Activated CD8-positive, alpha-beta memory T cell treated with anti-CD3 and anti-CD28 coated beads, Interleukin-2, amount 50 U/mL, for 1 hour (primary cell): ENCODE results near the gene SMYD2.

Source experiments
- DNase-seq: peaks from one replicate; pipeline ENCODE4 v3.0.0-alpha.2; 2020; ENCODE audit errors: extremely low read depth

SMYD2 gene, protein sequence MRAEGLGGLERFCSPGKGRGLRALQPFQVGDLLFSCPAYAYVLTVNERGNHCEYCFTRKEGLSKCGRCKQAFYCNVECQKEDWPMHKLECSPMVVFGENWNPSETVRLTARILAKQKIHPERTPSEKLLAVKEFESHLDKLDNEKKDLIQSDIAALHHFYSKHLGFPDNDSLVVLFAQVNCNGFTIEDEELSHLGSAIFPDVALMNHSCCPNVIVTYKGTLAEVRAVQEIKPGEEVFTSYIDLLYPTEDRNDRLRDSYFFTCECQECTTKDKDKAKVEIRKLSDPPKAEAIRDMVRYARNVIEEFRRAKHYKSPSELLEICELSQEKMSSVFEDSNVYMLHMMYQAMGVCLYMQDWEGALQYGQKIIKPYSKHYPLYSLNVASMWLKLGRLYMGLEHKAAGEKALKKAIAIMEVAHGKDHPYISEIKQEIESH

DNA sequence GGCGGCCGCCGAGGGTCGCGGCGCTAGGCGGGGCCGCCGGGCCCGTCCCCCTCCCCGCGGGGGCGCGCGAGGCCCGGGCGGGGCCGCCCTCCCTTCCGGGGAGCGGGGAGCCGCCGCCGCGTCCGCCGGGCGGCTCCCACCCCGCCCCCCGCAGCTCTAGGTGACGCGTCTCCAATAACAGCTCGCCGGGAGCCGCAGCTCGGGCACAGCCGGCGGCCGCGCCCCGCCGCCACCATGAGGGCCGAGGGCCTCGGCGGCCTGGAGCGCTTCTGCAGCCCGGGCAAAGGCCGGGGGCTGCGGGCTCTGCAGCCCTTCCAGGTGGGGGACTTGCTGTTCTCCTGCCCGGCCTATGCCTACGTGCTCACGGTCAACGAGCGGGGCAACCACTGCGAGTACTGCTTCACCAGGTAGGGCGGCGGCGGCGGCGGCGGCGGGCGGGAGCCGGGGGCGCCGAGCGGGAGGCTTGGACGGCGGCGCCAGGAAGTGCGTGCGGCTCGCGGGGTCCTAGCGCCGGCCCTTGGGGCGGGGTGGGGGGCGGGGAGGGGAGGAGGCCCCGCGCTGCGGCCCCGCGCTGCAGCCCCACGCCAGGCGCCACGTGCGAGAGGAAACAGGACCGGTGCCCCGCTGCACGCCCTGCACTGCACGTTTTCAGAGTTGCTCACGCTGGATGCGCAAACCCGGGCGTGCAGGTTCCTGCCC lies at the start of gene SMYD2:
TSS of gene SMYD2 (plus strand) at position 139 of the 699 bp plus-strand sequence. CDS start at position 235, 96 bp downstream.
- DNase-seq = no peak

DNA sequence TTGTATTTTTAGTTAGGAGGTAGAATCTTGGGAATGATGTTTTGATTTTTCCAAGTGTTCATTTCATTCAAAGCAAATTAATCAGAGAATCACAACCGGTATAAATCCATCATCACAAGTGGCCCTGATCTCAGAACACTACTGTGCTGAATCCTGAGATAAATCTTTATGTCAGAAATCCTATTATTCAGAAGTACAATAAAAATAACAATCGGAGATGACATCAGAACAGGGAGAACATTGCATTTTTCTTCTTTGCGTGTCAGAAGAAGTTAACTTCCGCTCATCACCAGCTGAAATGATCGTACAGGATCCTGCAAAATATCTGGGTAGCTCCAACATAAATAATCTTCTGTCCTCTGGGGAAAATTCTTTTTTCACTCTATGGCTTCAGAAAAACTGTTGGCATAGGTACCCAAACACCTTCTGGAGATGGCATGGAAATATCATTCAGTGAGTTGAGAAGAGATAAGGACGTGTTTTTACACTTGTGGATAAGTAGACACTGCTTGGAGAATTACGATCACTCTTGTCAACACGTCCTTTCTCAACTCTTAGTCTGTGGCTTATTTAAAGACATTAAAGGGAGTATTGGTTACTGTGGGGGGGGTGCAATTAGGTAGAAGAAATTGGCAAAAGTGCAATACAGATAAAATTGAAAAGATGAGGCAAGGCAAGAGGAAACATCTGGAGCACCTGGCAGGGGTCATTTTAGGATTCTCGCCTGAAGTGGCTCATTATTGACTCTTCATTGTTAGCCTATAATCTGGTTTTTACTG lies 46.9 kb upstream of the SMYD2 start:
- no peak for DNase-seq

DNA sequence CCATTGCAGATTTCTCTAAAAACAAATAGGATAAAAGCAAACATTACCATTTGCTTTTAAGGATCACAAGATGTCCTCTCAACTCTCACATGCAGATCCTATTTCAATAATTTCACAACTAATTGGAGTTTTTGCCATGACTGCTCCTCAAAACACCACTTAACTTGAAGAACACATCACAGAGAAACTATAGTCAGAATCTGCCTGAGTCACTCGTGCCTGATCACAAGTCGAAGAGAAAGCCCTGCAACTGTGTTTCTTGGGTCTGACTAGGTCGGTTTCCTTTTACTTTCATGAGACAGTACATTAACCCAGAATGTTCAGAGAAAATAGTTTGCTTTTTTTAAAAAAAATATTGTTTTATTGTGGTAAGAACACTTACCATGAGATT lies 46.3 kb upstream of the SMYD2 start:
- no peak for DNase-seq

DNA sequence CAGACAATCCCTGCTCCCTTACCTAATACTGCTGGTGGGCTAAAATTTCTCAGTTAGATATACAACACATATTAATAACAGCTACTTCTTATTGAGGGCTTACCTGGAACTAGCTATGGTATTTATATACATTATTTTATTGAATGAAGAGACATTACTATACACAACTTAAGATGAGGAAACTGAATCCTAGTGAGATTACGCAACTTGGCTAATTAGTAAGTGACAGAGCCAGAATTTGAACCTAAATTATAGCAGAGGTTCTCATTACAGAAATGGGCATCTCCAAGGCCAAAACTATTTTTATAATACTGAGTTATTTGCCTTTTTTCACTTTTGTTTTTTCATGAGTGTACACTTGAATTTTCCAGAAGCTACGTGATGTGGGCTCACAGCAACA lies 44.5 kb upstream of the SMYD2 start:
- no peak for DNase-seq

DNA sequence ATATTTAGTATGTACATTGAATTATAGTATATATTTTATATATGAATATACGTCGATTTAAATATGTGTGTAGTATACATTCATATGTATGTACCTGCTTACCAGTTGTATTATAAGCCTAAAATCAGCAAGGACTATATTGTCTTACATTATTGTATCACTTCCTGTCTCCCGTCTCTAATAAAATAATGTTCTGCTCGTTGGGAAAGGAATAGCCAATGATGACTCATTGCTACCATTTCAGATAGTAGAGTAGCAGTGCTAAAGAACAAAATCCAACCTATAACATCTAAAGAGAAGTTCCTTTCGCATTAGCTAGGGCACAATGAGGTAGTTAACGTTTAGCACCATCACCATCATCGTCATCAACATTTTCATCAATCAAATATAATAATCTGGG lies 39.9 kb upstream of the SMYD2 start:
- DNase-seq = no peak

DNA sequence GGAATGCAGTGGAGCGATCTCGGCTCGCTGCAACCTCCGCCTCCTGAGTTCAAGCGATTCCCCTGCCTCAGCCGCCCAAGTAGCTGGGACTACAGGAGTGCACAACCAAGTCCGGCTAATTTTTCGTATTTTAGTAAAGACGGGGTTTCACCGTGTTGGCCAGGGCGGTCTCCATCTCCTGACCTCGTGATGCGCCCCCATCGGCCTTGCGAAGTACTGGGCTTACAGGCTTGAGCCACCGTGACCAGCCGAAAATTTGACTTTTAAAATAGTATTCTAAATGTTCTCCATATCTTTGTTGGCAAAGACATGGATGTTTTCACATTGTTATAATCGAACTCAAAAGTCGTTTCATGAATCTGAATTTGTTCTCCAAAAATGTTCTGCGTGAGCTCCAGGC lies 36.7 kb upstream of the SMYD2 start:
- DNase-seq = no peak

DNA sequence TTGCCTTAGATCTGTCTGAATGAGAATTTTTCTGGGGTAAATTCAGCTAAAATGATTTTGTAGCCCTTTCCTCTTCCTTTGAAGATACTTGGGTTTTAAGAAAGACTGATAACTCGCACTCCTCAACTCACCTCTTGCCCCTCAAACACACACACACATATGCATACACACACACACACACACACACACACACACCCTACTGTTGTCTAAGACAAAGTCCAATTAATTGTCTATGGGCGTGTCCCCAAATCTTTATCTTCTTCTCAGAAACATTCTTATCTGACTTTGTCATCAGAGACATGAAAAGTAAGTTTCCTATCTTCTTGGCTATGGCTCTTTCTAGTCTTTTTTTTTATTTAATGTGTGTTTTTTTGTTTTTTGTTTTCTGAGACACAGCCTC lies 36.1 kb upstream of the SMYD2 start:
- no peak for DNase-seq

DNA sequence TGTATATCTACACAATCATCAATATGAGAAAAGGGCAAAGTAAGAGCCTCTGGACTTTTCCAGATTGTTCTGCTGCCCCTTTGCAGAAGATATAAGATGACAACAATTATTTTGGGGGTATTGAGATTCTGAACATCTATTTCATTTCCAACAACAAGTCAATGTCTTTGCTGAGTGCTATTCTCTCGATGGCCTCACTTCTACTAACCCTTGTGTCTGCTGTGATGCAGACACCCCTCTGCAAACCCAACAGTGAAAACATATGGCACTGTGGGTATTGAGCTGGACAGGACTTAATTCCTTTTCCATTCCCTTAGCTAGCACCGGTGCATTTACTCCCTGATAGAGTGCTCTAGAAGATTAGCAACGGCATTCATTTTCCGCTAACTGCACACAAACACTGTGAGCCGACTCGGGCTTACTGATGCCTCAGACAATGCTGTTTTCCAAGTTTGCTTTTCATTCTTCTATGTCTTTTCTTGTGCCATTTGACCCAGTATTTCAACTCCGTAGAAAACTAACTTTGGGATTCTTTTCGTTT lies 33.4 kb upstream of the SMYD2 start:
- no peak for DNase-seq

DNA sequence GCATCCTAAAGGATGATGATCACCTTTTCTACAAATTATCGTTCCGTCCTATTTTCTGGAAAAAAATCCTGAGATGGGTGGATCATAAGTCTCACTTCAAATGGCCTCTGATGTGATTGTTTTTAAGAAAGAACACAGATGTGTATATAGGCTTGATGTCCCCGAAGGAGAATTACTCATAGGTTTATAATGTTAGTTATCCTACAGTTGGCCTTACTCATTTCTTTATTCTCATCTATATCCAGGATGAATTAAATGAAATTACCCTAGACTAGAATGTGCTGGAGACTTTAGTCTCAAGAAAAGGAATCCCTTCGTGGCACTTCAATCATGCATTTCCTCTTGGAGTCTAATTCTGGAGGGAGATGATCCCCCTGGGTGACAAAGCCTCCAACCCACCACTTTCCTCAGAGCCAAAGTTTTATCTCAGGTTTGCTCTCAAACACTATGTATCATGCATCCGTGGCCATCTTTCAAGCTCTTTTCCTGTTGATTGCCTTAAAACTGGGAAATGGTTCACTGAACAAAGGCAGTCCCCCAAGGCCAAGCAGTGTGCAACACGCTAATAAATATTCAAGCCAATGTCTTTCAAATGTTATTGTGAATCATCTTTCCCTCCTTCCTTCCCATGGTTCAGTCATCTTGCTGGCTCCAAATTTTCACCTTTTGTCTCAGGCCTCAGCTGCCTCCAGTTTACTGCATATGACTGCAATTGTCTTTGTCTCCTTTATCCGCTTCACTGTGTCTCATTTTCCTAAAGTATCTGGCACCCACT lies 32.5 kb upstream of the SMYD2 start:
- DNase-seq = no peak

DNA sequence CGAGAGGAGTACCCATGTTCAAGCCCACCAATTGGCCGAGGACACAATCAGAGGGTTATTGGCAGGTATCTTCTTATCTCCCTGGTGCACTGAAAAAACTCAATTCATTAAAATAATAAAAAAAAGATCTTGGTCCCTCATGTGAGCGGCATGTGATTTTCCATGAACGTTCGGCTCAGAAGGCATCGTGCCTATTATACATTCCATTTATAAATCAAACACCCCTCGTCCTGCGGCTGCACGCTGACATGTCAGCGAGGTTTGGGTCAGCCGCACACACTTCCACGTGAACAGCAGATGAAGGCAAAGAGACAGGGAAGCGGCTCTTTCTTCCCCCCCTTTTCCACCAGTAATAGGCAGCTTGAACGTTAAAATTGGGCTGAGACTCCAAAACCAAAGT lies 31.3 kb upstream of the SMYD2 start:
- DNase-seq = no peak

DNA sequence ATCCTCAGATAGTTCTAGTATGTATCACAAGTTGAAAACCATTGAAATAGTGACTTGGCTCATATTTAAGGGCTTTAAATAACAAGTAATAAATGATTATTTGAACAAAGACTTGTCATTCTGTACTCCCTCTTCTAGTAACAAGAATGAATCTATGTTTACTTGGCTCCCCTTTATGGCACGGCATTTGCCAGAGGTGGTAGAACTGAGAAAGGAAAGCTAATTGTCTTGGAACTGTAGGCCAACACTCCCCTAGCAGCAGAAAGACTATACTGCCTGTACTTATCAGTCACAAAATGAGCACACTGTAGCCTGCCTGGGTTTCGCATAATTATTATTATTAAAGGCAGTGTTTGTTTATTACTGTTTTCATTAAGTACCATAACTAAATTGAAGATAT lies 29.6 kb upstream of the SMYD2 start:
- DNase-seq = no peak

DNA sequence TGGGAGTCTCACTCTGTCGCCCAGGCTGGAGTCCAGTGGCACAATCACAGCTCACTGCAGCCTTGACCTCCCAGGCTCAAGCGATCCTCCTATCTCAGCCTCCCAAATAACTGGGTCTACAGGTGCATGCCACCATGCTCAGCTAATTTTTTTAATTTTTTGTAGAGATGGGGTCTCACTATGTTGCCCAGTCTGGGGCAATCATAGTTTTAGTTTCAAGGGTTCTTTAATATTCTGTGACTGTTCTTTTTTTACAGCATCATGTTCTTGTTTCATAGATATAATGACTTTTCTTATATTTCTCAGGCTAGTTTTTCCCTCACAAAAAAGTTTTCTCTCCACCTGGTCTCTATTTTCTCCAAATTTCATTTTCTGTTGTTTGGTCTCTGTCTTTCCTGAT lies 25.4 kb upstream of the SMYD2 start:
- DNase-seq = no peak

DNA sequence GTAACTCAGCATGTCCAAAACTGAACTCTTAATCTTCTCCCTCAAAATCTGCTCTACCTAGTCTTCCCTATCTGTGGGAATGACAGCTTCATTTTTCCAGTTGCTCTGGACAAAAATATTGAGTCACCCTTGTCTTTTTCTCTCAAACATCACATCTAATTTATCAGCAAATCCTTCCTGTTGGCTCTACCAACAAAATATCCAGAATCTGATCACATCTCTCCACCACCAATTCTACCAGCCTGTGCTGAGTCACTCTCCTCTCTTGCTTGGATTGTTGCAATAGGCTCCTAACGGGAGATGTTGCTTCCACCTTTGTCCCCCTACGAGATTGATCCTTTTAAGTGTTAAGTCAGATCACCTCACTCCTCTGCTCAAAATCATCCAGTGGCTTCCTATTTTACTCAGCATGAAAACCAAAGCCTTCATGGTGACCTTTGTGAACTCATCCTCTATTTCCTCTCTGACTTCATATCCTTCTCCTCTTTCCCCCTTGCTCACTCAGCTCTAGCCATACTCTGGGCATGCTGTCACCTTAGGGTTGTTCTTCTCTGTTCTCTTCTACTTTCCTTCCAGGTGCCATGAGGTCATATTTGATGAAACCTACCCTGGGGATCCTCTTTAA lies 21.5 kb upstream of the SMYD2 start:
- DNase-seq = no peak

DNA sequence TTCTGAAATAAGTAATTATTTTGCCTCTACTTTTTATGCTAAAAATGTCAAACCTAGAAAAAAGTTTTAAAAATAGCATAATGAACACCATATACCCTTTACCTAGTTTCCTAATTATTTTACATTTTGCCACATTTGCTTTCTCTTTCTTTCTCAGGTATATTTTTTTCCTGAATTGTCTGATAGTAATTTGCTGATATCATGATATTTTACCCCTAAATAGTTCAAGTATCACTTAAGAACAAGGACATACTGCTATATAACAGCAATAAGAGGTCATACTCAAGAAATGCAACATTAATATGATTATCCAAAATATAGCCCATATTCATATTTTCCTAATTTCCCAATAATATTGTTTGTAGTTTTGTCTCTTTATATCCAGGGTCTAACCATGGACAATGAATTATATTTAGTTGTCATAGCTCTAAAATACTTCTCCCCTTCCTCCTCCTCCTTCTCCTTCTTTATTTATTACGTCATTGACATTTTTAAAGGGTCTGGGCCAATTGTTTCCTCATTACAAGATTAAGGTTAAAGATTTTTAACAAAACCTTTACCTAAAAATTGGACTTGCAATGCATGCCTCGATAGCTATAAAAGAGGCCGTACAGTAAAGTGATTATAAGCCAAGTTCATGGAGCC lies 20.3 kb upstream of the SMYD2 start:
- DNase-seq = no peak

DNA sequence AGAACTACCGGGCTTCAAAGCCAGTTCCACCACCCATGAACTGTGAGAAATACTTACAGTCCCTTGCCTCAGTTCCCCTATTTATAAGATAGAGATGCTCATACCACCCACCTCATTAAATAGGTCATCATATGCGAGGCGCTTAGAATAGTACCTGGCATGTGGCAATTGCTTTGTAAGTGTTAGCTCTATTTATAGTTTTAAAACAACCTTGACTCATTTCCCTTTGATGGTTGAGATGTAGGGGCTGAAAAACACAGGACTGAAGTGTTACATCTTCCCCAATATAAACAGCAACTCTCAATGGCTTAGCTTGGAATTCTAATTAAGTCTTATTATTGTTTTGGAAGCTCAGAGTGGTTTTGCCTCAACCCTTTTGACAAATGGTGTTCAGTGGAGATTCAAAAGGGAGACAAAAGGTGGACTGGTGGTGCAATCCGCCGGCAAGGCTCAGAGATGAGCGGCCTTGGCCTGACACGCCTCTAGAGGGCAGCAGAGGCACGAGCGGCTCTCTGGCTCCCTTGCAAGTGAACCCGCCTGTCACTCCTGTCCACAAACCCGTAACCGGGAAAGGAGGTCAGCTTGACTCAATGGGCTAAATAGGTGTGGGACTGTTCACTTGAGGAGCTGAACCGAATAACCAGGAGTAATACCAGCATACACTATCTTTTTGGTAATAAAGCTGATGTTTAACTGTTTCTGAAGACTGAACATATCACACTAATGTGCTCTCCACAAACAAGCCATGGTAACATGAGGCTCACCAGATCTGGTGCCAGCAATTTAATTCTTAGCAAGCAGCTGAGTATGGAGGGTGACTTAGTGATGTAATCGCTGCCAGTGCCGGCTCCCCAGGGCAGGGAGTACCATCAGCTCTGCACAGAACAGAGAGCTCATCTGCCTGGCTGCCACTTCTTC lies 19.5 kb upstream of the SMYD2 start:
- DNase-seq = peak; percentile 46

DNA sequence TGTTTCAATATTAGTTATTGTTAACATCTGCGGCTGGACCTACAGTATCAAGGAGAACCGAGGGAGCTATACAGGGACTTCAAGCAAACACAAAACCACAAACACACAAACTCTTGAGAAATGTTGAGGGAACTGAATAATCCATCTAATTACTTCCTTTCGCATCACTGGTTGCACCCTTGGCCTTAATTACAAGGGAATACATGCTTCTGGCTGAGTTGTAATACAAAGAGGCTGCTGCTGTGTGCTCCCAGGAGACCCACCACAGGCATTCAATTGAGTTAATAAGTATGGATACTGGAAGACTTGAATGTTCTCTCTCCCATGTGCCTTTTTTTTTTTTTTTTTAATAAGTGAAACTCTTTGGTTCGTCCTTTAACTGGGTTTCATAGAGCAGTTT lies 16.8 kb upstream of the SMYD2 start:
- DNase-seq = no peak

DNA sequence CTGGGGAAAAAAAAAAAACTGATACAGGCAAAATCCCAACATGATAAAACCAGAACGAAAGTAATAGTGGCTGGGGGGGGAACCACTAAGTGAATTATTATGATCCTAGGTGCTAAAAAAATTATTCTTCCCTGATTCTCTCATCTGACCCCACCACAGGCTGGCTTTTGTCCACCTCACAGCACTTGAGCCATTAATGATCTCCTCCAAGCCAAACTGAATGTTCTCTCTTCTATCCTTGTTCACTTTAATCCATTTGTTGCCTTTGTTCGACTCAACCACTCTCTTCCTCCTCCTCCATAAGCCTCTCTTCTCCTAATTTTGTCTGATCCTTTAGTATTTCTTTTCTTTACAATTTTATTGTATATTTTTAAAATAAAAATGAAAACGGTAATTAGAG lies 16.0 kb upstream of the SMYD2 start:
- DNase-seq = no peak

DNA sequence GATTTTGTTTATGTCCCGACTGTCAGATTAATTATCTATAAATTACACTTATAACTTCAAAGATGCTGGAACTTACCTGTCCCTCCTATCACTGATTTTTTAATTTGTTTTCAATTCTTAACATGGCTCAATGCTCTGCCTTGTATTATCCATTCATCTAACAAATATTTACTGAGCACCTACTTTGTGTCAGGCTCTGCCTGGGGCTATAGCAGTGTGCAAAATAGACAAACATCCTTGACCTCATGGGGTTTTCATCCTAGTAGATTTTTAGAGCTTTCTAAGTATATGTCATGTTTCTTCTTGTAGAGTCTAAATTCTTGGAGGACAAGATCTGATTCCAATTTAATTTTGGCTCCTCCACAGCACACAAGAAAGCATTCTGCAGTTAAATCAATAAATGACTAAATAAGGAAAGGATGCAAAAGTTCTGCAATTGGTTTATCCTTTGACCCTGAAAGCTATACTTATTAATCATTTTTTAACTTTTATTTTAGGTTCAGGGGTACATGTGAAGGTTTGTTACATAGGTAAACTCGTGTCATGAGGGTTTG lies 10.8 kb upstream of the SMYD2 start:
- no peak for DNase-seq

DNA sequence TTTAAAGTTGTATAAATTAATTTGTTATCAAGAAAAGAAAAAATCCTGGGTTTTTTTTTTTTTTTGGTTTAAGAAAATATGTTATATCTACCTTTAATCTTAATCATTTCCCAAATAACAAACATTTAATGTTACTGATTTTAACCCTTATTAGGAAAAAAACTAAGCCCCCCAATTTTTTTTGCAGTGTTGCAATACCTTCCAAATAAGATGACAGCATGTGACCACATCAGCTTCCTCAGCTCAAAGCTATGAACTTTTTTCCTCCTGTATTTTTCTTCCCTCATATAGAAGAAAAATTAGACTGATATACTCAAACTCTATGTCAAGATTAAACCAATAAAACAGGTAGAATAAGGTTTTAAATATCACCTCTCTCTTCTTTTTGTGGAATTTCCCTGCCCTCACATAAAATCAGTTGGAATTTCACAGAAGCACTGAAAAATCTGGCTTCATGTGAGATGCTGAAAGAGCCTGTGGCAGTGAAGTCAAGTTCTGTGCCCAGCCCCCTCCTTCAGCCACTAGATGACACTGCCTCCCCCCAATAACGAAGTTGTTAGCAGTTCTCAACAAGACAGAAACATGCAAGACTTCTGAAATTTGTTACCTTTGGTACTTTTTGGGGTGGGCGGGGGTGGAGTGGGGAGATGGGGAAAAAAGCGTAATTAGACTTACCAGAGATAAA lies 9.6 kb upstream of the SMYD2 start:
- no peak for DNase-seq
